HEK293 (cell line): ENCODE results near the gene APOBR.

ENCODE experiments used
- BCL11A ChIP-seq: fragments of 450-650 bp; formaldehyde crosslinking; IDR thresholded peaks from 2 replicates; pipeline ENCODE4 v1.5.1; 2016; ENCODE audit warnings: low read depth, missing biosample characterization, missing genetic modification characterization
- BCL6B ChIP-seq: fragments of 450-650 bp; formaldehyde crosslinking; IDR thresholded peaks from 2 replicates; pipeline ENCODE4 v1.5.1; 2017; ENCODE audit warnings: missing biosample characterization, missing genetic modification characterization
- ELK4 ChIP-seq: IDR thresholded peaks from 2 replicates; pipeline ENCODE4 v1.6.1; 2011; ENCODE audit warnings: mild to moderate bottlenecking, low read depth, low read length, borderline replicate concordance
- GLI2 ChIP-seq: fragments of 450-650 bp; formaldehyde crosslinking; IDR thresholded peaks from 2 replicates; pipeline ENCODE4; 2017; ENCODE audit warnings: missing biosample characterization, missing genetic modification characterization, low read depth, borderline replicate concordance
- GLI4 ChIP-seq: fragments of 450-650 bp; formaldehyde crosslinking; IDR thresholded peaks from 2 replicates; pipeline ENCODE4 v1.5.1; 2016; ENCODE audit warnings: missing biosample characterization, missing genetic modification characterization
- KLF16 ChIP-seq: fragments of 450-650 bp; formaldehyde crosslinking; IDR thresholded peaks from 2 replicates; pipeline ENCODE4 v1.5.1; 2017; ENCODE audit warnings: missing biosample characterization, missing genetic modification characterization
- KLF7 ChIP-seq: fragments of 450-650 bp; formaldehyde crosslinking; IDR thresholded peaks from 2 replicates; pipeline ENCODE4 v1.5.1; 2016; ENCODE audit warnings: missing biosample characterization, missing genetic modification characterization, borderline replicate concordance
- MYNN ChIP-seq: fragments of 450-650 bp; formaldehyde crosslinking; IDR thresholded peaks from 2 replicates; pipeline ENCODE4 v1.5.1; 2016; ENCODE audit warnings: missing biosample characterization, missing genetic modification characterization, borderline replicate concordance
- PRDM10 ChIP-seq: fragments of 450-650 bp; formaldehyde crosslinking; IDR thresholded peaks from 2 replicates; pipeline ENCODE4 v1.5.1; 2016; ENCODE audit warnings: missing biosample characterization, missing genetic modification characterization
- TCF7L2 ChIP-seq: IDR thresholded peaks from 2 replicates; pipeline ENCODE4 v1.6.1; 2011; ENCODE audit warnings: low read depth, mild to moderate bottlenecking, inconsistent platforms, low read length, moderate library complexity, borderline replicate concordance
- ZFP3 ChIP-seq: fragments of 450-650 bp; formaldehyde crosslinking; IDR thresholded peaks from 2 replicates; pipeline ENCODE4 v1.5.1; 2016; ENCODE audit warnings: low read depth, missing biosample characterization, missing genetic modification characterization
- ZNF18 ChIP-seq: fragments of 450-650 bp; formaldehyde crosslinking; IDR thresholded peaks from 2 replicates; pipeline ENCODE4 v1.5.1; 2016; ENCODE audit warnings: missing biosample characterization, missing genetic modification characterization
- ZNF26 ChIP-seq: fragments of 450-650 bp; formaldehyde crosslinking; IDR thresholded peaks from 2 replicates; pipeline ENCODE4 v1.5.1; 2016; ENCODE audit warnings: missing biosample characterization, missing genetic modification characterization
- ZNF341 ChIP-seq: fragments of 450-650 bp; formaldehyde crosslinking; IDR thresholded peaks from 2 replicates; pipeline ENCODE4; 2016; ENCODE audit warnings: low read depth, missing biosample characterization, missing genetic modification characterization
- ZNF394 ChIP-seq: fragments of 450-650 bp; formaldehyde crosslinking; IDR thresholded peaks from 2 replicates; pipeline ENCODE4 v1.5.1; 2016; ENCODE audit warnings: missing biosample characterization, missing genetic modification characterization, mild to moderate bottlenecking, moderate library complexity, borderline replicate concordance
- ZNF398 ChIP-seq: fragments of 450-650 bp; formaldehyde crosslinking; IDR thresholded peaks from 2 replicates; pipeline ENCODE4 v1.5.1; 2017; ENCODE audit warnings: missing biosample characterization, missing genetic modification characterization
- ZNF510 ChIP-seq: fragments of 450-650 bp; formaldehyde crosslinking; IDR thresholded peaks from 2 replicates; pipeline ENCODE4 v1.5.1; 2018; ENCODE audit warnings: mild to moderate bottlenecking, missing genetic modification characterization, missing biosample characterization; ENCODE audit not compliant: insufficient replicate concordance
- ZNF544 ChIP-seq: fragments of 450-650 bp; formaldehyde crosslinking; IDR thresholded peaks from 2 replicates; pipeline ENCODE4 v1.5.0; 2017; ENCODE audit warnings: missing biosample characterization, missing genetic modification characterization
- ZNF623 ChIP-seq: fragments of 450-650 bp; formaldehyde crosslinking; IDR thresholded peaks from 2 replicates; pipeline ENCODE4 v1.5.1; 2016; ENCODE audit warnings: missing biosample characterization, missing genetic modification characterization
- ZNF626 ChIP-seq: fragments of 450-650 bp; sonication (Bioruptor Pico); formaldehyde crosslinking; IDR thresholded peaks from 2 replicates; pipeline ENCODE4 v1.5.1; 2018; ENCODE audit warnings: missing biosample characterization, missing genetic modification characterization, inconsistent platforms
- ZNF654 ChIP-seq: fragments of 450-650 bp; formaldehyde crosslinking; IDR thresholded peaks from 2 replicates; pipeline ENCODE4 v1.5.1; 2016; ENCODE audit warnings: low read depth, missing biosample characterization, missing genetic modification characterization
- ZNF677 ChIP-seq: fragments of 450-650 bp; IDR thresholded peaks from 2 replicates; pipeline ENCODE4 v1.5.0; 2018; ENCODE audit warnings: missing biosample characterization, mild to moderate bottlenecking, missing genetic modification characterization, moderate library complexity
- ZNF747 ChIP-seq: fragments of 450-650 bp; formaldehyde crosslinking; IDR thresholded peaks from 2 replicates; pipeline ENCODE4 v1.5.1; 2016; ENCODE audit warnings: missing biosample characterization, missing genetic modification characterization
- ZNF76 ChIP-seq: fragments of 450-650 bp; formaldehyde crosslinking; IDR thresholded peaks from 2 replicates; pipeline ENCODE4; 2016; ENCODE audit warnings: low read depth, missing biosample characterization, missing genetic modification characterization, borderline replicate concordance
- ZSCAN18 ChIP-seq: fragments of 450-650 bp; formaldehyde crosslinking; IDR thresholded peaks from 2 replicates; pipeline ENCODE4 v1.5.1; 2016; ENCODE audit warnings: missing biosample characterization, missing genetic modification characterization

Gene APOBR

GRCh38 chr16:28491970-28492474 lies 2.4 kb upstream of the APOBR start, which contains the start of gene CLN3 (continued):
- TF ChIP-seq ZSCAN18 (peak; percentile 70), ZNF677 (tag by site-specific recombination) (no peak), ZNF654 (tag by site-specific recombination) (no peak; the same call in 1 of the 2 replicates), ZFP3 (tag by site-specific recombination) (no peak), ZNF76 (peak; percentile 90), PRDM10 (tag by site-specific recombination) (peak; percentile 37; the same call in 1 of the 2 replicates), ZNF747 (tag by site-specific recombination) (no peak), ZNF394 (peak; percentile 71), BCL6B (tag by site-specific recombination) (no peak), MYNN (tag by site-specific recombination) (no peak), KLF16 (tag by site-specific recombination) (peak; percentile 30; the same call in 1 of the 2 replicates), ZNF510 (tag by site-specific recombination) (no peak), TCF7L2 (no peak), ZNF26 (tag by site-specific recombination) (no peak), ZNF623 (tag by site-specific recombination) (0 out of 2 replicates have a peak, but pooled peaks have one; percentile 20), ZNF626 (tag by site-specific recombination) (no peak), ELK4 (no peak), ZNF544 (tag by site-specific recombination) (no peak), ZNF341 (peak; percentile 95), KLF7 (tag by site-specific recombination) (no peak), ZNF398 (tag by site-specific recombination) (no peak), GLI4 (tag by site-specific recombination) (no peak), BCL11A (tag by site-specific recombination) (no peak), GLI2 (tag by site-specific recombination) (no peak; the same call in 1 of the 2 replicates), ZNF18 (tag by site-specific recombination) (peak; percentile 48)
